Spleen (tissue), 11 donors: ENCODE measurements around the gene HFE. TPM values are rescaled to one million over a fixed set of nuclear protein-coding genes. Genes with fewer than 3 reads are reported as not detected.
"Not testable (repeated sequence)": the region's sequence is repeated elsewhere in the genome, so short reads cannot be mapped to it uniquely, and the experiment has no call there.

ENCODE experiments used
- DNase-seq: peaks from one replicate; pipeline ENCODE4 v3.0.0-alpha.2; 2020
- H3K27ac ChIP-seq, 8 donors: fragments of 200-600 bp; sonication (generic) in 7 of 8; 1 replicate in 4 of 8; 2 replicates in 4 of 8; pipeline versions ENCODE4 v1.5.0 to v1.8.0; 2016 to 2021; ENCODE audit warnings: inconsistent platforms in 4 of 8, mild to moderate bottlenecking in 4 of 8, moderate library complexity in 1 of 8
- H3K27me3 ChIP-seq, 7 donors: fragments of 200-600 bp; sonication (generic) in 6 of 7; replicated peaks in 1 of 7; 1 replicate in 4 of 7; 2 replicates in 3 of 7; pipeline versions ENCODE4 v1.5.0 to v1.8.0; 2016 to 2021; ENCODE audit warnings: inconsistent platforms in 3 of 7, mild to moderate bottlenecking in 1 of 7
- H3K36me3 ChIP-seq, 6 donors: fragments of 200-600 bp; sonication (generic) in 5 of 6; 1 replicate in 4 of 6; 2 replicates in 2 of 6; pipeline versions ENCODE4 v1.5.0 to v1.8.0; 2016 to 2021; ENCODE audit warnings: inconsistent platforms in 2 of 6
- H3K4me1 ChIP-seq, 6 donors: fragments of 200-600 bp; sonication (generic) in 5 of 6; 1 replicate in 3 of 6; 2 replicates in 3 of 6; pipeline versions ENCODE4 v1.5.0 to v1.8.0; 2016 to 2021; ENCODE audit warnings: inconsistent platforms in 3 of 6
- H3K4me3 ChIP-seq, 8 donors: fragments of 200-600 bp; sonication (generic) in 7 of 8; 1 replicate in 4 of 8; 2 replicates in 4 of 8; pipeline versions ENCODE4 v1.5.0 to v1.8.0; 2016 to 2021; ENCODE audit warnings: inconsistent platforms in 4 of 8, mild to moderate bottlenecking in 4 of 8, moderate library complexity in 2 of 8
- H3K9me3 ChIP-seq, 8 donors: fragments of 200-600 bp; sonication (generic) in 7 of 8; 1 replicate in 4 of 8; 2 replicates in 4 of 8; pipeline versions ENCODE4 v1.5.0 to v1.8.0; 2016 to 2021; ENCODE audit warnings: inconsistent platforms in 4 of 8
- CTCF ChIP-seq, 11 experiments: fragments of 200-600 bp in 7 of 11; fragments of 450-650 bp in 4 of 11; sonication (generic) in 4 of 11; IDR thresholded peaks in 8 of 11; conservative IDR thresholded peaks in 3 of 11; 1 replicate in 7 of 11; 2 replicates in 4 of 11; pipeline versions ENCODE4 v1.4.0 to v1.8.0; 2016 to 2021; ENCODE audit warnings: antibody characterized with exemption in 11 of 11, inconsistent platforms in 4 of 11, mild to moderate bottlenecking in 1 of 11
- POLR2A ChIP-seq, 3 donors: fragments of 450-650 bp; IDR thresholded peaks; one replicate each; pipeline ENCODE4 v1.5.1; 2017; ENCODE audit warnings: antibody characterized with exemption in 3 of 3, mild to moderate bottlenecking in 1 of 3
- POLR2AphosphoS5 ChIP-seq, 3 donors: sonication (generic); formaldehyde crosslinking; IDR thresholded peaks; one replicate each; pipeline ENCODE4 v1.5.1; 2017; ENCODE audit warnings: antibody characterized with exemption in 3 of 3
- WGBS, 5 donors: extraction: QIAGEN DNeasy Blood & Tissue Kit in 3 of 5; methylation state at CpG; one replicate each; pipeline versions ENCODE4 v1.1.5 to v1.1.7; 2013 to 2018; 5-methylcytosine and 5-hydroxymethylcytosine counted together
- intact Hi-C: fragments of 100-400 bp; cut with DNase I; formaldehyde crosslinking; loops from one replicate; pipeline ENCODE4 v1.15.0; 2023; ENCODE audit warnings: low total_unique reads
- polyA plus RNA-seq, 3 donors: library from polyadenylated mRNA; stranded (reverse); fragments of 200-250 nt; gene quantifications; one replicate each; pipeline ENCODE4 v1.2.1, GENCODE V29; 2013
- total RNA-seq, 7 donors: library from RNA; depleted of rRNA in 3 of 7; stranded (reverse); fragments of >200 nt in 3 of 7; fragmentation: NEBNext Ultra II Directional in 4 of 7; extraction: Animal tissue kit (Norgen Biotek cat#: 25700) in 4 of 7; gene quantifications; one replicate each; pipeline versions ENCODE4 v1.1.0 to v1.2.1, GENCODE V29; 2016 to 2021
- donor health status: healthy with polysubstance abuse.
- donor health status: DM: no; HTN: no; CAD: no; lungs with moderate emphysema.
- donor health status: DM: no; HTN: no; CAD: no.
- donor health status: Bipolar disorder and iron deficiency.
- donor health status: healthy.
- donor health status: DM: no; HTN: no; CAD: no.
- donor health status: DM: yes; HTN: yes; CAD: no.

HFE gene
- total and polyA plus RNA-seq, 10 donors, result 2.4 to 30.3 (median 14.1) TPM

GRCh38 chr6:26048590-26048989 lies 38.6 kb upstream of the HFE start:
- no peak overlapping the region for H3K4me3 ChIP-seq
- no peak overlapping the region for H3K27ac ChIP-seq
- 87 to 91% (median 89%) methylated on average over 2 of the region's 2 CpGs for WGBS, 5 donors
- H3K4me1 ChIP-seq, result peaks cover 9 to 23% (median 14%) of the 10 kb centered on the region in 6 donors
- DNase-seq, result no peak
- intact Hi-C loops, result no loop called here
- H3K27me3 ChIP-seq, result no peaks in the 10 kb centered on the region
- H3K36me3 ChIP-seq, result no peaks in the 10 kb centered on the region
- H3K9me3 ChIP-seq, result no peaks in the 10 kb centered on the region
- TF ChIP-seq POLR2AphosphoS5 (IDR thresholded peaks at IDR 0.05) (no peak), CTCF (IDR thresholded peaks at IDR 0.05 in 8 of 11, conservative IDR thresholded peaks at IDR 0.05 in 3 of 11) (no peak), POLR2A (IDR thresholded peaks at IDR 0.05) (no peak)

- H3K27ac ChIP-seq, result no peak overlapping the region
- DNase-seq, result no peak
- H3K4me3 ChIP-seq, result no peak overlapping the region
- peaks cover 8 to 31% (median 14%) of the 10 kb centered on the region in 6 donors for H3K4me1 ChIP-seq
- intact Hi-C loops, result no loop called here
- TF ChIP-seq POLR2A (IDR thresholded peaks at IDR 0.05), result no peak
- TF ChIP-seq POLR2AphosphoS5 (IDR thresholded peaks at IDR 0.05), result no peak
- TF ChIP-seq CTCF (IDR thresholded peaks at IDR 0.05 in 8 of 11, conservative IDR thresholded peaks at IDR 0.05 in 3 of 11), result no peak
- H3K9me3 ChIP-seq, result no peaks in the 10 kb centered on the region
- 95 to 98% (median 96%) methylated on average over 4 of the region's 4 CpGs for WGBS, 5 donors
- H3K36me3 ChIP-seq, result no peaks in the 10 kb centered on the region
- H3K27me3 ChIP-seq, result no peaks in the 10 kb centered on the region
Observed at GRCh38 chr6:26051665-26052310, 35.4 kb upstream of the HFE start.

GRCh38 chr6:26052762-26053250 lies 34.4 kb upstream of the HFE start:
- H3K9me3 ChIP-seq, intact Hi-C loops, H3K27me3 ChIP-seq, DNase-seq, H3K4me3 ChIP-seq, H3K36me3 ChIP-seq: not testable (repeated sequence)
- peaks cover 8 to 41% (median 17%) of the 10 kb centered on the region in 6 donors for H3K4me1 ChIP-seq
- H3K27ac ChIP-seq, result peak overlapping the region in 1 of 8 donors; percentile 94
- WGBS, 5 donors, result 96 to 98% (median 97%) methylated on average over 18 of the region's 18 CpGs

- intact Hi-C loops, result no loop called here
- Histone ChIP-seq H3K4me1 (peaks cover 8 to 42% (median 17%) of the 10 kb centered on the region in 6 donors), H3K27ac (peak overlapping the region; percentile 93 to 100 (median 98)), H3K9me3 (no peaks in the 10 kb centered on the region), H3K27me3 (no peaks in the 10 kb centered on the region), H3K36me3 (no peaks in the 10 kb centered on the region), H3K4me3 (peak overlapping the region; percentile 25 to 79 (median 56))
- 2 to 6% (median 5%) methylated on average over 8 of the region's 8 CpGs for WGBS, 5 donors
- TF ChIP-seq POLR2AphosphoS5 (IDR thresholded peaks at IDR 0.05) (no peak), POLR2A (IDR thresholded peaks at IDR 0.05) (no peak), CTCF (IDR thresholded peaks at IDR 0.05 in 8 of 11, conservative IDR thresholded peaks at IDR 0.05 in 3 of 11) (no peak)
- DNase-seq, result no peak
Observed at GRCh38 chr6:26053992-26054780, 33.0 kb upstream of the HFE start.
